Measurements from ENCODE around the gene PGAP1. TPM values are rescaled to one million over a fixed set of nuclear protein-coding genes. Genes with fewer than 3 reads are reported as not detected.

Gene PGAP1
- total RNA-seq, 1 experiment from 2014 or later = 29.4 TPM

- Mint-ChIP-seq H3K27ac (0 out of 2 replicates have a peak overlapping the region, but pooled peaks have one; percentile 16), H3K4me3 (no peak overlapping the region), H3K9me3 (no peaks in the 10 kb centered on the region), H3K36me3 (peaks cover 33% of the 10 kb centered on the region), H3K4me1 (no peaks in the 10 kb centered on the region), H3K27me3 (ENCODE audit: low read depth) (no peaks in the 10 kb centered on the region)
- ATAC-seq (no peak), DNase-seq (ENCODE audit: low spot score) (no peak)
- ChIA-PET CTCF (no interaction called here), POLR2A (no interaction called here)
- TF ChIP-seq ETV6 (CRISPR knock-in tag; IDR thresholded peaks at IDR 0.05) = no peak
- TF ChIP-seq, protein P1, sequence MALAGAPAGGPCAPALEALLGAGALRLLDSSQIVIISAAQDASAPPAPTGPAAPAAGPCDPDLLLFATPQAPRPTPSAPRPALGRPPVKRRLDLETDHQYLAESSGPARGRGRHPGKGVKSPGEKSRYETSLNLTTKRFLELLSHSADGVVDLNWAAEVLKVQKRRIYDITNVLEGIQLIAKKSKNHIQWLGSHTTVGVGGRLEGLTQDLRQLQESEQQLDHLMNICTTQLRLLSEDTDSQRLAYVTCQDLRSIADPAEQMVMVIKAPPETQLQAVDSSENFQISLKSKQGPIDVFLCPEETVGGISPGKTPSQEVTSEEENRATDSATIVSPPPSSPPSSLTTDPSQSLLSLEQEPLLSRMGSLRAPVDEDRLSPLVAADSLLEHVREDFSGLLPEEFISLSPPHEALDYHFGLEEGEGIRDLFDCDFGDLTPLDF (CRISPR knock-in tag; IDR thresholded peaks at IDR 0.05) = no peak
- no peak for TF ChIP-seq ZBTB43 (CRISPR knock-in tag; IDR thresholded peaks at IDR 0.05)
- no peak for TF ChIP-seq ZNF423 (CRISPR knock-in tag; IDR thresholded peaks at IDR 0.05)
- TF ChIP-seq TCF7 (CRISPR knock-in tag; IDR thresholded peaks at IDR 0.05; ENCODE audit: low read depth) = no peak
- no peak for TF ChIP-seq HMGA2 (CRISPR knock-in tag; IDR thresholded peaks at IDR 0.05)
- no peak for TF ChIP-seq TEAD1 (CRISPR knock-in tag; IDR thresholded peaks at IDR 0.05)
- no peak for TF ChIP-seq ZNF121 (CRISPR knock-in tag; IDR thresholded peaks at IDR 0.05)
Measured at GRCh38 chr2:196891136-196891535, 35.4 kb downstream of the PGAP1 start.

DNA sequence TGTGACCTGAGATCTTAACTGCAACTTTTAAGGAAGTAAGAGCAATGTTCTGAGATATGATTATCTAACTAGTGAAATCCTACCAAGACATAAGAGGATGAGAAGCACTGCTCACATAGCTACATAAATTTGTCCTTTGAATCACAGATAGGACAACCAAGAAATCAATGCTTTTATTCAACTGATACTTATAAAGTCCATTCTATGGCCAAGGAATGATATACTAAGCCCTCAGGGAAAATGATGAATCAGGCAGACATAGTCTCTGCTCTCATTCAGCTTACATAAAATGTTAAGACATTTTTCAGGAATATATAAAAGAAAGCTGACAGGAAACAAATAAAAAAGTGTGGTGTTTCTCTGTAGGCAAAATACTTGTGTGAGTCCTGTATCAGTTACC is 39.1 kb downstream of the PGAP1 start:
- Mint-ChIP-seq H3K9me3 (peaks cover 1% of the 10 kb centered on the region; the same call in 1 of the 2 replicates), H3K27ac (no peak overlapping the region), H3K36me3 (peaks cover 27% of the 10 kb centered on the region), H3K27me3 (ENCODE audit: low read depth) (no peaks in the 10 kb centered on the region), H3K4me3 (no peak overlapping the region), H3K4me1 (no peaks in the 10 kb centered on the region)
- CTCF ChIA-PET = no interaction called here
- ATAC-seq (no peak), DNase-seq (ENCODE audit: low spot score) (no peak)
- TF ChIP-seq, protein P2, sequence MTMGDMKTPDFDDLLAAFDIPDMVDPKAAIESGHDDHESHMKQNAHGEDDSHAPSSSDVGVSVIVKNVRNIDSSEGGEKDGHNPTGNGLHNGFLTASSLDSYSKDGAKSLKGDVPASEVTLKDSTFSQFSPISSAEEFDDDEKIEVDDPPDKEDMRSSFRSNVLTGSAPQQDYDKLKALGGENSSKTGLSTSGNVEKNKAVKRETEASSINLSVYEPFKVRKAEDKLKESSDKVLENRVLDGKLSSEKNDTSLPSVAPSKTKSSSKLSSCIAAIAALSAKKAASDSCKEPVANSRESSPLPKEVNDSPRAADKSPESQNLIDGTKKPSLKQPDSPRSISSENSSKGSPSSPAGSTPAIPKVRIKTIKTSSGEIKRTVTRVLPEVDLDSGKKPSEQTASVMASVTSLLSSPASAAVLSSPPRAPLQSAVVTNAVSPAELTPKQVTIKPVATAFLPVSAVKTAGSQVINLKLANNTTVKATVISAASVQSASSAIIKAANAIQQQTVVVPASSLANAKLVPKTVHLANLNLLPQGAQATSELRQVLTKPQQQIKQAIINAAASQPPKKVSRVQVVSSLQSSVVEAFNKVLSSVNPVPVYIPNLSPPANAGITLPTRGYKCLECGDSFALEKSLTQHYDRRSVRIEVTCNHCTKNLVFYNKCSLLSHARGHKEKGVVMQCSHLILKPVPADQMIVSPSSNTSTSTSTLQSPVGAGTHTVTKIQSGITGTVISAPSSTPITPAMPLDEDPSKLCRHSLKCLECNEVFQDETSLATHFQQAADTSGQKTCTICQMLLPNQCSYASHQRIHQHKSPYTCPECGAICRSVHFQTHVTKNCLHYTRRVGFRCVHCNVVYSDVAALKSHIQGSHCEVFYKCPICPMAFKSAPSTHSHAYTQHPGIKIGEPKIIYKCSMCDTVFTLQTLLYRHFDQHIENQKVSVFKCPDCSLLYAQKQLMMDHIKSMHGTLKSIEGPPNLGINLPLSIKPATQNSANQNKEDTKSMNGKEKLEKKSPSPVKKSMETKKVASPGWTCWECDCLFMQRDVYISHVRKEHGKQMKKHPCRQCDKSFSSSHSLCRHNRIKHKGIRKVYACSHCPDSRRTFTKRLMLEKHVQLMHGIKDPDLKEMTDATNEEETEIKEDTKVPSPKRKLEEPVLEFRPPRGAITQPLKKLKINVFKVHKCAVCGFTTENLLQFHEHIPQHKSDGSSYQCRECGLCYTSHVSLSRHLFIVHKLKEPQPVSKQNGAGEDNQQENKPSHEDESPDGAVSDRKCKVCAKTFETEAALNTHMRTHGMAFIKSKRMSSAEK (CRISPR knock-in tag; IDR thresholded peaks at IDR 0.05; ENCODE audit: borderline replicate concordance) = no peak
- TF ChIP-seq ZNF416 (CRISPR knock-in tag; IDR thresholded peaks at IDR 0.05) = no peak
- no peak for TF ChIP-seq PRRX2 (CRISPR knock-in tag; IDR thresholded peaks at IDR 0.05)
- TF ChIP-seq ELF4 (CRISPR knock-in tag; IDR thresholded peaks at IDR 0.05; ENCODE audit: low read depth) = no peak
- POLR2A ChIA-PET = no interaction called here

DNA sequence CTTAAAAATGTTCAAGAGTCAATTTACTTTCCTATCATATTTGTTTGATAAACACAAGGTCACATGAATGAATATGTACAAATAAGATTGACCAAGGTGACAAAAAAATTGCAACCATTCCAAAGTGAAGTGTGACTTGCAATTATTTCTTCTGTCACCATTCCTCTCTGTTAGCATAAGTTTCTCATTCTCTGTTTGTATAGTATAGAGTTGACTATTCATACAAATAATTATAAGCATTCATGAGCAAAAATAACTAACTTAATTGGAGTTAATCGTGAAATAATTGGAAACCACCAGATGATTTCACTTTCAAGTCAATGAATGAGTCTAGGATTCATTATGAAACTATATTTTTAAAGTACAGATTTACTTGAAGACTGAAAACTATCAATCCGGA is 42.1 kb downstream of the PGAP1 start:
- H3K27me3 Mint-ChIP-seq (ENCODE audit: low read depth) = no peaks in the 10 kb centered on the region
- H3K36me3 Mint-ChIP-seq = peaks cover 39% of the 10 kb centered on the region
- no peak overlapping the region for H3K4me3 Mint-ChIP-seq
- DNase-seq (ENCODE audit: low spot score) (no peak), ATAC-seq (no peak)
- ChIA-PET POLR2A (no interaction called here), CTCF (no interaction called here)
- H3K27ac Mint-ChIP-seq = no peak overlapping the region
- H3K4me1 Mint-ChIP-seq = no peaks in the 10 kb centered on the region
- peaks cover 17% of the 10 kb centered on the region for H3K9me3 Mint-ChIP-seq
- TF ChIP-seq, protein P3, sequence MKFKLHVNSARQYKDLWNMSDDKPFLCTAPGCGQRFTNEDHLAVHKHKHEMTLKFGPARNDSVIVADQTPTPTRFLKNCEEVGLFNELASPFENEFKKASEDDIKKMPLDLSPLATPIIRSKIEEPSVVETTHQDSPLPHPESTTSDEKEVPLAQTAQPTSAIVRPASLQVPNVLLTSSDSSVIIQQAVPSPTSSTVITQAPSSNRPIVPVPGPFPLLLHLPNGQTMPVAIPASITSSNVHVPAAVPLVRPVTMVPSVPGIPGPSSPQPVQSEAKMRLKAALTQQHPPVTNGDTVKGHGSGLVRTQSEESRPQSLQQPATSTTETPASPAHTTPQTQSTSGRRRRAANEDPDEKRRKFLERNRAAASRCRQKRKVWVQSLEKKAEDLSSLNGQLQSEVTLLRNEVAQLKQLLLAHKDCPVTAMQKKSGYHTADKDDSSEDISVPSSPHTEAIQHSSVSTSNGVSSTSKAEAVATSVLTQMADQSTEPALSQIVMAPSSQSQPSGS (CRISPR knock-in tag; IDR thresholded peaks at IDR 0.05; ENCODE audit: borderline replicate concordance, low read depth) = no peak
- TF ChIP-seq, protein P2 (CRISPR knock-in tag; IDR thresholded peaks at IDR 0.05; ENCODE audit: borderline replicate concordance) = no peak
- no peak for TF ChIP-seq IRF2 (CRISPR knock-in tag; IDR thresholded peaks at IDR 0.05; ENCODE audit: borderline replicate concordance, low read depth)
- TF ChIP-seq, protein P4, sequence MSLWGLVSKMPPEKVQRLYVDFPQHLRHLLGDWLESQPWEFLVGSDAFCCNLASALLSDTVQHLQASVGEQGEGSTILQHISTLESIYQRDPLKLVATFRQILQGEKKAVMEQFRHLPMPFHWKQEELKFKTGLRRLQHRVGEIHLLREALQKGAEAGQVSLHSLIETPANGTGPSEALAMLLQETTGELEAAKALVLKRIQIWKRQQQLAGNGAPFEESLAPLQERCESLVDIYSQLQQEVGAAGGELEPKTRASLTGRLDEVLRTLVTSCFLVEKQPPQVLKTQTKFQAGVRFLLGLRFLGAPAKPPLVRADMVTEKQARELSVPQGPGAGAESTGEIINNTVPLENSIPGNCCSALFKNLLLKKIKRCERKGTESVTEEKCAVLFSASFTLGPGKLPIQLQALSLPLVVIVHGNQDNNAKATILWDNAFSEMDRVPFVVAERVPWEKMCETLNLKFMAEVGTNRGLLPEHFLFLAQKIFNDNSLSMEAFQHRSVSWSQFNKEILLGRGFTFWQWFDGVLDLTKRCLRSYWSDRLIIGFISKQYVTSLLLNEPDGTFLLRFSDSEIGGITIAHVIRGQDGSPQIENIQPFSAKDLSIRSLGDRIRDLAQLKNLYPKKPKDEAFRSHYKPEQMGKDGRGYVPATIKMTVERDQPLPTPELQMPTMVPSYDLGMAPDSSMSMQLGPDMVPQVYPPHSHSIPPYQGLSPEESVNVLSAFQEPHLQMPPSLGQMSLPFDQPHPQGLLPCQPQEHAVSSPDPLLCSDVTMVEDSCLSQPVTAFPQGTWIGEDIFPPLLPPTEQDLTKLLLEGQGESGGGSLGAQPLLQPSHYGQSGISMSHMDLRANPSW (CRISPR knock-in tag; conservative IDR thresholded peaks at IDR 0.05; ENCODE audit: low read depth) = no peak

Data from WTC11 (cell line).